Gastroesophageal sphincter (tissue), 3 donors: Measurements from ENCODE around the gene CFAP77.

Experiments used
- CTCF ChIP-seq, 4 experiments: fragments of 200-600 bp in 2 of 4; fragments of 450-650 bp in 2 of 4; sonication (generic) in 1 of 4; IDR thresholded peaks; one replicate each; pipeline ENCODE4 v1.5.1; 2017 to 2019; ENCODE audit warnings: antibody characterized with exemption in 4 of 4, mild to moderate bottlenecking in 2 of 4, moderate library complexity in 2 of 4
- POLR2A ChIP-seq, 2 donors: fragments of 450-650 bp; IDR thresholded peaks; one replicate each; pipeline ENCODE4 v1.6.1; 2017; ENCODE audit warnings: antibody characterized with exemption in 2 of 2, mild to moderate bottlenecking in 2 of 2, moderate library complexity in 1 of 2
- POLR2AphosphoS5 ChIP-seq: sonication (generic); formaldehyde crosslinking; IDR thresholded peaks from one replicate; pipeline ENCODE4 v1.6.1; 2017; ENCODE audit warnings: antibody characterized with exemption

GRCh38 chr9:132474253-132474652 is 64.2 kb downstream of the CFAP77 start:
- TF ChIP-seq CTCF (IDR thresholded peaks at IDR 0.05) (no peak), POLR2A (IDR thresholded peaks at IDR 0.05) (no peak), POLR2AphosphoS5 (no peak)
